PC-9 (cell line): Measurements from ENCODE around the gene NR2F1-AS1.

ENCODE experiments used
- CTCF ChIP-seq: fragments of 200-600 bp; sonication (generic); conservative IDR thresholded peaks from 2 replicates; pipeline ENCODE4 v1.6.1; 2017; ENCODE audit warnings: mixed run types, antibody characterized with exemption, mild to moderate bottlenecking, moderate library complexity
- EZH2 ChIP-seq: fragments of 200-600 bp; sonication (generic); IDR thresholded peaks from 2 replicates; pipeline ENCODE4 v1.8.0; 2017; ENCODE audit warnings: antibody characterized with exemption, low read depth

GRCh38 chr5:93603078-93603792, 22.2 kb upstream of the NR2F1-AS1 start:
- TF ChIP-seq CTCF (no peak), EZH2 (no peak)
